ENCODE data around the gene PRDM9.

GRCh38 chr5:23483090-23483489, 24.3 kb upstream of the PRDM9 start:
- TF ChIP-seq POLR2AphosphoS5 (IDR thresholded peaks at IDR 0.05) (no peak), CTCF (IDR thresholded peaks at IDR 0.05) (no peak), POLR2A (IDR thresholded peaks at IDR 0.05) (no peak)

All from prostate gland (tissue), 2 donors.